GM18868 (cell line): ENCODE data around the gene KIF7.
A peak's percentile ranks its signal among the peaks of the same experiment; 100 is the strongest.
"Not testable (repeated sequence)": the region's sequence is repeated elsewhere in the genome, so short reads cannot be mapped to it uniquely, and the experiment has no call there.

ENCODE experiments used
- ATAC-seq: cut with Tn5 transposase; IDR thresholded peaks from one replicate; pipeline ENCODE4 v1.9.1; 2021; ENCODE audit warnings: mild to moderate bottlenecking, moderate library complexity; ENCODE audit not compliant: unreplicated experiment

The KIF7 gene

GRCh38 chr15:89654847-89655805, at the start of gene KIF7:
KIF7 (minus strand) TSS chr15:89655467; CDS start chr15:89652930, 2,537 bp downstream.
- no peak for ATAC-seq

- ATAC-seq = no peak
These were observed 49.1 kb upstream of the KIF7 start for GRCh38 chr15:89704411-89704810.

GRCh38 chr15:89695198-89695597, 39.9 kb upstream of the KIF7 start:
- no peak for ATAC-seq

- ATAC-seq = no peak
These were observed 38.4 kb upstream of the KIF7 start for GRCh38 chr15:89693696-89694095.

- ATAC-seq = no peak
These were observed 37.8 kb upstream of the KIF7 start for GRCh38 chr15:89693091-89693490.

- peak; percentile 88 for ATAC-seq
These were observed 35.3 kb upstream of the KIF7 start, which contains the start of the genes PEX11A and WDR93 for GRCh38 chr15:89690276-89691218. PEX11A (minus strand) TSS chr15:89690754; CDS start chr15:89690632, 122 bp downstream. WDR93 (plus strand) TSS chr15:89690811; CDS start chr15:89701747, 10,936 bp downstream.

- not testable (repeated sequence) for ATAC-seq
These were observed 34.6 kb upstream of the KIF7 start for GRCh38 chr15:89689930-89690275.

GRCh38 chr15:89686522-89686921, 31.3 kb upstream of the KIF7 start:
- ATAC-seq = no peak

- ATAC-seq = no peak
These were observed 30.7 kb upstream of the KIF7 start for GRCh38 chr15:89685995-89686394.

GRCh38 chr15:89681146-89681545, 25.9 kb upstream of the KIF7 start:
- no peak for ATAC-seq

- no peak for ATAC-seq
These were observed 25.1 kb upstream of the KIF7 start for GRCh38 chr15:89680282-89680873.

GRCh38 chr15:89679212-89679611, 23.9 kb upstream of the KIF7 start, which contains the start of gene PLIN1:
PLIN1 (minus strand) TSS chr15:89679367; CDS start chr15:89677489, 1,878 bp downstream.
- no peak for ATAC-seq

GRCh38 chr15:89677381-89677780, 22.1 kb upstream of the KIF7 start:
- no peak for ATAC-seq

GRCh38 chr15:89675606-89676005, 20.3 kb upstream of the KIF7 start:
- no peak for ATAC-seq

GRCh38 chr15:89674526-89674925, 19.3 kb upstream of the KIF7 start:
- ATAC-seq = no peak

GRCh38 chr15:89673165-89673512, 17.9 kb upstream of the KIF7 start:
- ATAC-seq = peak; percentile 63

- no peak for ATAC-seq
These were observed 17.2 kb upstream of the KIF7 start for GRCh38 chr15:89672221-89673164.

- ATAC-seq = no peak
These were observed 16.4 kb upstream of the KIF7 start for GRCh38 chr15:89671687-89672086.

GRCh38 chr15:89670971-89671560, 15.8 kb upstream of the KIF7 start:
- ATAC-seq = no peak
